Activated CD4-positive, alpha-beta T cell treated with anti-CD3 and anti-CD28 coated beads, Interleukin-2, amount 50 U/mL, for 4 hours (primary cell): Measurements from ENCODE around the gene FANCF.
"Not testable (repeated sequence)": the region's sequence is repeated elsewhere in the genome, so short reads cannot be mapped to it uniquely, and the experiment has no call there.

ENCODE experiments used
- DNase-seq, 2 experiments: peaks; one replicate each; pipeline ENCODE4 v3.0.0-alpha.2; 2020

FANCF gene, protein sequence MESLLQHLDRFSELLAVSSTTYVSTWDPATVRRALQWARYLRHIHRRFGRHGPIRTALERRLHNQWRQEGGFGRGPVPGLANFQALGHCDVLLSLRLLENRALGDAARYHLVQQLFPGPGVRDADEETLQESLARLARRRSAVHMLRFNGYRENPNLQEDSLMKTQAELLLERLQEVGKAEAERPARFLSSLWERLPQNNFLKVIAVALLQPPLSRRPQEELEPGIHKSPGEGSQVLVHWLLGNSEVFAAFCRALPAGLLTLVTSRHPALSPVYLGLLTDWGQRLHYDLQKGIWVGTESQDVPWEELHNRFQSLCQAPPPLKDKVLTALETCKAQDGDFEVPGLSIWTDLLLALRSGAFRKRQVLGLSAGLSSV

DNA sequence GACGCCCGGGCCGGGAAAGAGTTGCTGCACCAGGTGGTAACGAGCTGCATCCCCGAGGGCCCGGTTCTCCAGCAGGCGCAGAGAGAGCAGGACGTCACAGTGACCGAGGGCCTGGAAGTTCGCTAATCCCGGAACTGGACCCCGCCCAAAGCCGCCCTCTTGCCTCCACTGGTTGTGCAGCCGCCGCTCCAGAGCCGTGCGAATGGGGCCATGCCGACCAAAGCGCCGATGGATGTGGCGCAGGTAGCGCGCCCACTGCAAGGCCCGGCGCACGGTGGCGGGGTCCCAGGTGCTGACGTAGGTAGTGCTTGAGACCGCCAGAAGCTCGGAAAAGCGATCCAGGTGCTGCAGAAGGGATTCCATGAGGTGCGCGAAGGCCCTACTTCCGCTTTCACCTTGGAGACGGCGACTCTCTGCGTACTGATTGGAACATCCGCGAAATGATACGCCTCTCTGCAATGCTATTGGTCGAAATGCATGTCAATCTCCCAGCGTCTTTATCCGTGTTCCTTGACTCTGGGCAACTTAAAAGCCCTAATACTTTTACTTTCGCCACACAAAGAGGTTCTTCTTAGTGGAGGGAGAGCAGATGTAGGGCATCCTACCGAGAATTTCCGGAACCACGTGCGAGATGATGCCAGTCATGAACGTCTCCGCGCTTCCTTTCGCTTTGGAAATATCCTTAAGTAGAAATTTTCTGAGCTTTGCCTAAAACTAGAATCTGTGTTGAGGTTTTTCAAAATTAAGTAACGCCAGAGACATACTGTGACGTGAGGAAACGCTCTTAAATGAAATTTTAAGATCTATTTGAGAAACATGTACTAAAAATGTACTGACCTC, at the start of gene FANCF:
Gene FANCF (minus strand): TSS at position 376 of the 840 bp plus-strand sequence. CDS start 13 bp downstream, at position 363.
- peak; percentile 93 to 94 for DNase-seq

DNA sequence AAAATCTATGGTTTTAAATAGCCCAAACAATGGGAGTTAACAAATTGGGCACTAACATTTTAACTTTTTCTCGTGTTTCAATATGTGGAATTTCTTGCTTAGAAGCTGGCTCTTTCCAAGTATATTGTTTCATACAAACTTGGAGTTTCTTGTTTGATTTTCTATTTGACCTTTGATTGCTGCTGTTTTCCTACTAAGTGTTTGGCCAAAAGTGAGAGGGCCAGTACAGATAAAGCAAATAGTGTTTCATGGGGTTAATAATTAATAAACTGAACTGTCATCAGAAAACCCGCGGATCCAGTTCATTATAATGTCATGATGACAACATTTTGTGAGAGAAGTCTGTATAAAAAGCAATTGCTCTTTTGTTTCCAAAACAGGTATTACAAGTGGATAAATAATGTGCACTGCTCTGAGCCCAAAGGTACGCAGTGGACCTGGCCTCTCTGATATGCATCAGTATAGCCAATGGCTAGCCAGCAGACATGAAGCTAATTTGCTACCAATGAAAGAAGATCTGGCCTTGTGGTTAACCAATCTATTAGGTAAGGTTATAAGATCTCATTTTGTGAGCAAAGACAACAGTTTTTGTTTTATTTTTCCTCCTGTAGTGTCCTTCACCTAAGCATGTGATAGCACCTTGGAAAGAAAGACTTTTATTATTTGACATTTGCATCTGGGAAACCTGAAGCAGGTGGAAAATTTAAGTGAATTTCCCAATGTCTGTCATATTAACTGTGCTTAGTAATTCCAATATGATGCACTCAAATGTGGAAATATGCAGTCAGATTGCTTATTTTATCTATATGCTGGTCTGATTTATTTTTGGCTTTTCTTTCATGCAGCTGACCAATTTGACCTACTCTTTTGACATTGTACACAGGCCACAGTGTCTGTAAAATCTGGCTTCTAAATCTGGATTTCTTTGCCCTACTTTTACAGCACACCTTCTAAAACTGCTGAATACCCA, 49.1 kb upstream of the FANCF start:
- DNase-seq, result no peak

DNA sequence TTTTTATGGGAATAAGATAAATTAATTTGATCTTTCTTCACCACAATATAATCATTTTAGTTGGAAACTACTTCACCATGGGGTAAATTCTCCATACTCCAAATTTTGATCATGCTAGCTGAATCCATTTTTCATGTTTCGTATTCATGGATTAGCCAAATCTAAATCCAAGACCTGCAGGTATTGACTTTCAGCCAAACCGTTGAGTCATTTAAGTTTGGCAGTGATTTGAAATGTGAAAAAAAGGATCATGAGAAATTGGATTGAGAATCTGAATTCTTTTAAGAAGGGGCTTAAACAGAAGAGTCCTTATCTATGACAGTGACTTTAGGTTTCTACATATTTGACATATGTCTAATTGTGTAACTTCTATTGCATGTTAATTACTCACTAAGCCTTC, 46.1 kb upstream of the FANCF start:
- DNase-seq, result no peak

DNA sequence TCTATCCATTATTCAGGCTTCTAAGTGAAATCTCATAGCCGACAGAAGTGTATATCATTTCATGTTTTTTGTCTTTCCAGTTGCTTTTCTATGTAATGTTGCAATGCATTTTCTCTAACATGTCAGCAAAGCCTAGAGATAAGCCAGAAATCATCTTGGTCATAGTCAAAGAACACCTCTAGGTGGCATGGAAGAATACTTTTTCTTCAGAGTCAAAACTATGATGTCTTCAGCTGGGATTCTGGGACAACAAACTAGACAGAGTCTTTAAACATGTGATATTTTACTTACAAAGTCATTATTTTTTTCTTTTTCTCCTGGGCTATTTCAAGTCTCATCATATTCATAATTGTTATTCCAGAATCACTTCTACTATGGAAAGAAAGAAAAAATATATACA, 45.2 kb upstream of the FANCF start:
- no peak for DNase-seq

DNA sequence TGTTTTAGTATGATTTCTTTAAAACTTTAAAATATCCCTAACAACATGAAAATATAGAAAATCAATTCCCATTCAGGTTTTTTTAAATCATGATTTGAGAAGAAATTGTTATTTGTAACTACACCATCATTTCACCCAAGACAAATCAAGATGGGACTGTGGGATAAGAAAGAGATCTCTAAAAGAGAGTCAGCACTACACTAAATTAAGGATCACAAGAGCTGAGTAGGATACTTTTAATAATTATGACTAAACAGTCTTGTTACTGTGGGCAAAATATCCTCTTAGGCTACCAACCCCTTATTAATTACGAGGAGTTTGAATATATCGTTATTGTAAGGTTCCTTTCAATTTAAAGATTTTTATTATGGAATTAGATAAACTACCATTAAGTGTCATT, 43.7 kb upstream of the FANCF start:
- no peak for DNase-seq

DNA sequence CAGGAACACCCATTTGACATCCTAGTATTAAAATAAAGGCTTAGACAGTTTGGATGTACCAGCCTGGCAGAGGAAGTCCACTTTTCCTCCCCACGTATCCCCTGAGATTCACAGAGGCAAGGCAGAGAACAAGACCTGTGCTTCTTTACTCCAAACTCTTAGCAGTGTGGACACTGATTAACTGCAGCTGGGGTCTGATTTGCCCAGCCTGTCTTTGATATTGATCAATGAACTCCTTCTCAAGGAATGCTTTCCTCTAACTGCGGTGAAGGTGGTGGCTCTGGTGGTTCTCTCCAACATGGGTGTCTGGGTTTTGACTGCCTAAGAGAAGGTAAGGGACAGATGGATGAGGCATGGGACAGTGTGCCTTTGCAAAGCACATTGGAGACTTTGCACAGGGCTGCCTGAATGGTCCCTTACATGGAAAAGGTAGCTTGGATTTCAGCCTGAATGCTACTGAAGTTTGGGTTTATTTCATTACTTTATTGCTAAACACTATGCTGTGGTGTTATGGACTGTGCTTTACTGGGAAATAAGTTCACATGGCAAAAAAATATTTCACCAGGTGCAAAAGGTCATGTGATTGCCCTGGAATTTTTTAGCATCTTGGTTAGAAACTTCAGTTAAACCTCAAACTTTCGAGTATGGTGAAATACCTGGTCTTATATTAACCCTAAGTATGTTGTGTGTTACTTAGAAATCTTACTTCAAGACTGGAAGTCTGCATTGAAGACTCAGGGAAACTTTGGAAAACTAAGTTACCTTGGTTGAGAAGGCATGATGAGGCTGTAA, 42.6 kb upstream of the FANCF start:
- DNase-seq, result no peak

DNA sequence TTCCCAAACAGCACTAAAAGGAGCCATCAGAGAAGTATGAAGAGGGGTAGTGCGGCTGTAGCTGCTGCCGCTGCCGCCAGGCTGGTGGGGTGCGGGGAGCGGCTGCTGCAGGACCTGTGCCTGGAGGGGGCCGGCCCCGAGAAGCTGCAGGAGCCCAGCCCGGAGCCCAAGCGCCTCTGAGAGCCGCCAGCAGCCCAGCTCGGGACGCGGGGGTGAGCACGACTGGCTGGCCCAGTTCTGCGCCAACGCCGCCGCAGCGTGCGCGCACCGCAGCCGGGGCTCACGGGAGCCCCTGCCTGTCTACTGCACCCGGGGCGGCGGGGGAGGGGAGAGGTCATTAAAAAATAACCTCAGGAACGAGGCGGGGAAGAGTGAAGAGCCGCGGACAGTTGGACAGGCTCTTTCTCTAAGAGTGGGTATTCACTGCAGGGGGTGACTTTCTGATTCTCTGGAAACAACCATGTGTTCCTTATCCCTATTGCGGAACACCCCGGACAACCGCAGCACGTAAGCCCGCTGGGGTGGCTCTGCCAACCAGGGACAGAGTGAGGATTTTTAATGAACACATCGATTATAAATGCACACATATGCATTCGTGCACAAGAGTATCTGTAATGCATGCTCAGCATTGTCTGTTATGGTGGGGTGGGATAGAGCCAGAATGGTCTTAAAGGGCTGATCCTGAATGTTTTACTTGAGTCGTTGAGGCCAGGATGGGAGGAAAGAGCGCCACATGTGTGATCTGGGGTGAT, 41.2 kb upstream of the FANCF start:
- no peak for DNase-seq

DNA sequence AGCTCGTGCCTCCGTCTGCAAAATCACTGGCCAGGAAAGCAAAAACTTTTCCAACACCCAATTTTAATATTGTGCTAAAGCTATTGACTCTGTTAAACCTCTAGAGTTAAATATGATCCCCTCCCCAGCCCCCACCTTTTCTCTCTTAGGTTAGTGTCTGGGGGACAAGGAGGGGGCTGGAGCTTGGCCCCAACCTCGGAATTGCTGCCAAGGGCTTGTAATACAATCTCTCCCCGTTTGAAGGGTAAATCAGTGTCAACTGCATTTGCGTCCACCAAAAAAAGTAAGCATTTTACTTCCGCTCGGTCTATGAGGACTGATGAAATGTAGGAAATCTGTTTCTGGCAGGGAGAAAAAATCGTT, 40.7 kb upstream of the FANCF start, which contains the start of gene GAS2:
Gene GAS2 (plus strand): TSS at position 287 of the 363 bp plus-strand sequence. CDS start 8,259 bp downstream, outside the sequence.
- DNase-seq, result no peak

DNA sequence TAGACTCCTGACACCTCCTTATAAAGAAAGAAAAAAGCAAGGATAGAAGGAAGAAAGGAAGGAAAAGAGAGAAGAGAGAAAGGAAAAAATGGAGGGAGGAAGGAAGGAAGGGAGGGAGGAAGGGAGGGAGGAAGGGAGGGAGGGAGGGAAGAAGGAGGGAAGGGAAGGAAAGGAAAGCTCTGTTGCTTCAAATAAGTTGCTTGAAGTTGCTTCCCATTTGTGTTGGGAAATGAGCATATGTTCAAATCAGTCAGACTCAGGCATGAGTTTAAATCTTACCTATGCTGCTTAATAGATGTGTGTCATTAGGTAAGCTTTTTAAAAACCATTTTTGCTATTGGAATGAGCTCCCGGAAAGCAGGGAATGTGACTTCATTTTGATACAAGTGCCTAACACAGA, 34.2 kb upstream of the FANCF start:
- no peak for DNase-seq

DNA sequence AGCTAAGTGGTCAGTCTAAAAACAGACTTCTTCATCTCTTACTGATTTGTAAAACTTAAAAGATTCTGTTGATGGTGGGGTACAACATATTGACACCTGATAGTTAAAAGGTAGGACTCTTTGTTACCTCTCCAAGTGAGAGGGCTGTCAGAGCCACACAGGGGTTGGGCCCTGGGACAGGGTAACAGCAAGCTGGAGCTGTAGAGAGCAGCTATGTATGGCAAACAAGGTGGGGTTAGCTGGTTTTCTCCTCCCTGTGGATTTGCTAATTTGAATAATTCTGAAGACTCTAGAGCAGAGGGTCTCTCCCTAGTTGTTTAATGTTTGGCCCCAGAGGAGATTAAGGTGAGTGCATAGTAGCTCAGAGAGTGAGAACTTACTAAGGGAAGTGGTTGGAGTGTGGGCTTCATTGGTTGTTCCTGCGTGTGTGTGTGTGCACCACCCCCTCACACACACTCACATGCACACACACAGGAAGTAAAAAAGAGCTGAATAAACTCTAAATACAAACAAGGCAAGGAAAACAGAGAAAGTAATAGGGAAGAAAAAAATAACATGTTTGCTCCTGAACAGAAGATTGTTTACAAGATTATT, 31.6 kb upstream of the FANCF start:
- no peak for DNase-seq

DNA sequence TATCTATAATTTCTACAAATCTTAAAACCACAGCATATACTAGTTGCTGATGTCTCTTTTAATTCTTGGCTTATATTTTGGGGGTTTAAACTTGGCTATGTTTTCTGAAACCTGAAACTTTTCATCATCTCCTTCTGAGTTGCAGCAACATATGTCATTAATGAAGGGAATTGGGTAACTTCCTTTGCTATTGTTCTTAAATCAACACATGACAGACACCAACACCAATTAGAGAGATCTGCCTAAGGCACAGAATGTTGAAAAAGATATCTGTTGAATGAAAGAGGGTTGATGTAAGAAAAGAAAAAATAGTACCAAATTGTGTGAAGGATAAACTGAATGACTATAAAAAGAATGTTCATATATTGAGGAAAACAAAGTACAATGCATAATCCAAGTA, 30.5 kb upstream of the FANCF start:
- no peak for DNase-seq

DNA sequence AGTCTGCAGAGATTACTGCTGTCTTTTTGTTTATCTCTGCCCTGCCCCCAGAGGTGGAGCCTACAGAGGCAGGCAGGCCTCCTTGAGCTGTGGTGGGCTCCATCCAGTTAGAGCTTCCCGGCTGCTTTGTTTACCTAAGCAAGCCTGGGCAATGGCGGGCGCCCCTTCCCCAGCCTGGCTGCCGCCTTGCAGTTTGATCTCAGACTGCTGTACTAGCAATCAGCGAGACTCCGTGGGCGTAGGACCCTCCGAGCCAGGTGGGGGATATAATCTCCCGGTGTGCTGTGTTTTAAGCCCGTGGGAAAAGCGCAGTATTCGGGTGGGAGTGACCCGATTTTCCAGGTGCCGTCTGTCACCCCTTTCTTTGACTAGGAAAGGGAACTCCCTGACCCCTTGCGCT, 26.7 kb upstream of the FANCF start:
- not testable (repeated sequence) for DNase-seq

DNA sequence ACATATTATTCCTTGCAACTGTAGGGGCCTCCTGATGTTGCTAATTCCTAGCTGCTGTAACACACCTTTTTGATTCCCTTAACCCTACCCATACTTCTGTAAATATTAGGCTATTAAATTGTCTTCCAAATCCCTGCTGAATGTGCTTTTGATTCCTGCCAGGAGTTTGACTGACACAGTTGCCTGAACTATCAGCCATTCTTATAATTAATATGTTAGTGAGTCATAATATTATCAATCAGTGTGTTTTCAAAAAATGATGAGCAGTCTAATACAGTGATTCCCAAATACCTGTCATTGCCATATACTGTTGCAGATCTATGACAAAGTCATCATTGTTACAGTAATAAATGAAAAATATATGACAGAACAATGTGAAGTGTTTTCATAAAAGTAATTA, 15.9 kb upstream of the FANCF start:
- DNase-seq, result no peak

DNA sequence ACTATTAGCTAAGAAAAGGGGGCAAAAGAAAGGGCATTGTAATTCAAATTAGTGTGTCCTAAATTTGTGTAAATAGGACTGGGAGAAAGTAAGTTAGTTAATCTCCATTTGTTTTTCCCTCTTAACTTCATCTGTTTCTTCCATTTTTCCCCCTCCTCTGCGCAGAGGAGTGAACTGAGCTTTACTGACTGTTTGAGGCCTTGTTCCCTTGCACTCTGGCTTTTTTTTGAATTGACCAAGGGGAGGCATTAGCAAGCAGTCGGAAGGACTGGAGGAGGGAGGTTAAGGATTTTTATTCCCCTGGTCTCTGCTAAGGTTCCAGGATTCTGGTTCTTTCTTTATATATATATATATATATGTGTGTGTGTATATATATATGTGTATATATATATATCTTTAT, 15.2 kb upstream of the FANCF start:
- no peak for DNase-seq

DNA sequence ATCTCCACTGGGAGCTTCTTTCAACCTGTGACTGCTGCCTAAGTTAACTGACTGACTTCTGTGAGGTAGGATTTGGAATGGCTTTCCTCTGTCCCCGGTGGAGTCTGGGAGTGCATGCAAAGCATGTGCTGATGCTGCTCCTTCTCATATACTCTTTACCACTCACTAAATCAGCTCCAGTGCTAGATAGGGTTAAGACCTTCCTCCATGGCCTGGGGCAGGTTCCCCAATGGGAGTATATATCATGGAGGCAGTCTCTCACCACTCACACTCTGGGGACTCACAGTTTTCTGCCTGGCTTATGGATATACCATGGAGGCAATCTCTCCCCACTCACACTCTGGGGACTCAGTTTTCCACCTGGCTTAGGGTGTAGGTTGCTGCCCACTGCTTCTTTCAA, 10.1 kb upstream of the FANCF start:
- no peak for DNase-seq

DNA sequence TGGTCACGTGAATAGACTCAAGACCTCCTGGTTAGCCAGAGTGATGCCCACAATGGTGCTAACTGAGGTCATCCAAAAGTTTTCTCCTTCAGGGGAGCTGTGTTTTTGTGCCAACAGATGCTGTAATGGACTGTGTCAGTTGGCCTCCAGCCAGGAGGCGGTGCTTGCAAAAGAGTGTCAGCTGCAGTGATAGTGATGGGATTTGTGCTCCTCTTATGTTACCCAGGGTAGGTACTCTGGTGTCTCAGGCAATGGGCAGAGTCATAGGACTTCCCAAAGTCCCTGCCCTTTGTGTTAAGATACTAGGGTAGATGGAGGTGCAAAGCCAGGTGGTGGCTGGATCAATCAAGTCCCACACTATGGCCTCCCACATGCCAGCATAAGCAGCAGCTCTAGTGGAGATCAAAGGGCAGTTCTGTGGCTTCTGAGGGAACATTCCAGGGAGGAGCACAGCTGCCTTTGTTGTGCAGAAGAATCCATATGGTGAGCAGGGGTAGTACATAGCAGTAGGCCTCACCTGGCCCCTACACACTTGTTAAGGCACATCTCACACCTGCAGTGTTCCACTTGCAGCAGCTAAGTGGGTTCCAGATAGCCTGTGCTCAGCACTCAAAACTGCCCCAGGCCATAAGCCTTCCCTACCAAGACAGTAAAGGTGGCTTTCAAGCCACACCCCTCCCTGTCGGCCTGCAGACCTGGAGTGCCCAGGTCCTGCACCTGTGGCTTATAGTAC, 9.4 kb upstream of the FANCF start:
- no peak for DNase-seq

DNA sequence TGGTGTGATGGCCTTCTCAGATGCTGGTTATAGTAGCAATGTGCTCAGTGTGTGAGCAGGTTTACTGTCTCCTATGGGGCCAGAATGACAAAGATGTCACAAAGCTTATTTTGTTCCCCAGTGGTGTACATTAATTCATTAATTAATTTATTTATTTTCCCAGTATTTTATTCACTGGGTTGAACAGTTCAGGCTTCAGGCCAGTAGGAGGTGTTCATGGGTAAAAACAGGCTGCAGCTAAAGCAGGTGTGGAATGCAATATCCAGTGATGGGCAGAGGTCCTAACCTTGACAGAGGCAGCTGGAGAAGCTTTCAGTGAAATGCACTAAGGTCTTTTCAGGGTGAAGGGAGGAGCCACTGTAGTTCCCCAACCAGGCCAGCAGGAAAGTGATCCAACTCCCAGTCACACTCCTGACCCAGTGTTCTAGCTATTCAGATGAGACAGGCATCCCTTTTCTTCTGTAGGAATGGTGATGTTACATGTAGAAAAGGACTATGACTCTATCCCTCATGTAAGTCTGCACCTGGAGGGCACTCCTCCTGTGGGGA, 7.8 kb upstream of the FANCF start:
- DNase-seq, result no peak

DNA sequence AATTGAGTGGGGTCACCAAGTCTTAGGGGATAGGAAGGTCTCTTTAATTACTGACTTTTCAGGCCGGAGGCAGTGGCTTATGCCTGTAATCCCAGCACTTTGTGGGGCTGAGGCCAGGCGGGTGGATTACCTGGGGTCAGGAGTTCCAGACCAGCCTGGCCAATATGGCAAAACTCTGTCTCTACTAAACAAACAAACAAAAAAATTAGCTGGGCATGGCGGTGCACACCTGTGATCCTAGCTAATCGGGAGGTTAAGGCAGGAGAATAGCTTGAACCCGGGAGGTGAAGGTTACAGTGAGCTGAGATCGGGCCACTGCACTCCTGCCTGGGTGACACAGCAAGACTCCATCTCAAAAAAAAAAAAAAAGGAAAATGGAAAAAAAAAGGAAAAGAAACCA, 1.8 kb upstream of the FANCF start:
- no peak for DNase-seq

DNA sequence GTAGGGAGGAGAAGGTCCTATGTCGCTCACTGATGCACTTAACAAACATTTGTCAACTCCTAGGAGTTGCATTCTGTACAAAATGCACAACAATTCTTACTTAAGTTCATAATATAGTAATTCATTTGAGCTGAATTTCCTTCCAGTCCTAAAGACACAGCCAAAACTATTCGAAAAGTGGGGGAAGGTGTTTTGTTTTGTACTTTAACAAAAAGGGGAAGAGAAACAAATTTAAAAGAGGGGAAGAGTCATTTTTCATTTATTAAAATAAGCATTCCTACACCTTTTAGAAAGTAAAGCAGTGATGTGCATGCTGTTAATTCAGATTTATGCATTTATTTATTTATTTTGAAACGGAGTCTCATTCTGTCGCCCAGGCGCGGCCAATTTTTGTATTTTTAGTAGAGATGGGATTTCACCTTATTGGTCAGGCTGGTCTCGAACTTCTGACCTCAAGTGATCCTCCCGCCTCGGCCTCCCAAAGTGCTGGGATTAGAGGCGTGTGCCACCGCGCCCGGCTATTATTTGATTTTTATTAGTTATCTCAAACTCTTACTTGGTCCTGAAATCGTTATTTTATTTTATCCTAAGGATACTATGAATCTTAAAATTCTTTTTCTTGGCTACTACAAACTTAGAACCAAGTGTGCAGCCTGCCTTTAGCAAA, 1.1 kb upstream of the FANCF start:
- no peak for DNase-seq
